ENCODE measurements around the gene CARS2. TPM values are rescaled to one million over a fixed set of nuclear protein-coding genes. Genes with fewer than 3 reads are reported as not detected.

The CARS2 gene
- total RNA-seq, 1 experiment from 2014 or later = 24.8 TPM

GRCh38 chr13:110665491-110666254 lies 40.2 kb downstream of the CARS2 start:
- CTCF ChIA-PET = no interaction called here
- H3K27ac Mint-ChIP-seq (ENCODE audit: unreplicated experiment) = no peak overlapping the region

DNA sequence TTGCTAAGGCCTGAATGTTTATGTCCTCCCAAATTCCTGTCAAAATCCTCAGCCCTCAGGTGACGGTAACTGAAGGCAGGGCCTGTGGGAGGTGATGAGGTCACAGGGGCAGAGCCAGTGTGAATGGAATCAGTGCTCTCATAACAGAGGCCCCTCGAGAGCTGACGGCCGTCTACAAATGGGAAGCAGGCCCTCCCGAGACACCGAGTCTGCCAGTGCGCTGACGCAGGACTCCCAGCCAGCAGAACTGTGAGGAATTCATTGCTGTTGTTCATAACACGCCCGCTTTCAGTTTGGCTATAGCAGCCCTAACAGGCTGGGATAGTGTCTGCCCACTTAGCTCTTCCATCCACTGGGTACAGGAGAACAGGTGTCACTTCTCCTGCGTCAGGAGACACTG lies 41.2 kb downstream of the CARS2 start:
- Mint-ChIP-seq H3K4me3 (ENCODE audit: low read depth, unreplicated experiment) (no peak overlapping the region), H3K4me1 (ENCODE audit: low read depth, unreplicated experiment) (no peaks in the 10 kb centered on the region), H3K27ac (ENCODE audit: unreplicated experiment) (no peak overlapping the region), H3K36me3 (ENCODE audit: insufficient read depth, unreplicated experiment) (peaks cover 9% of the 10 kb centered on the region), H3K27me3 (ENCODE audit: unreplicated experiment) (no peaks in the 10 kb centered on the region), H3K9me3 (ENCODE audit: low read depth, unreplicated experiment) (no peaks in the 10 kb centered on the region)
- no peak for DNase-seq
- TF ChIP-seq, protein P1, sequence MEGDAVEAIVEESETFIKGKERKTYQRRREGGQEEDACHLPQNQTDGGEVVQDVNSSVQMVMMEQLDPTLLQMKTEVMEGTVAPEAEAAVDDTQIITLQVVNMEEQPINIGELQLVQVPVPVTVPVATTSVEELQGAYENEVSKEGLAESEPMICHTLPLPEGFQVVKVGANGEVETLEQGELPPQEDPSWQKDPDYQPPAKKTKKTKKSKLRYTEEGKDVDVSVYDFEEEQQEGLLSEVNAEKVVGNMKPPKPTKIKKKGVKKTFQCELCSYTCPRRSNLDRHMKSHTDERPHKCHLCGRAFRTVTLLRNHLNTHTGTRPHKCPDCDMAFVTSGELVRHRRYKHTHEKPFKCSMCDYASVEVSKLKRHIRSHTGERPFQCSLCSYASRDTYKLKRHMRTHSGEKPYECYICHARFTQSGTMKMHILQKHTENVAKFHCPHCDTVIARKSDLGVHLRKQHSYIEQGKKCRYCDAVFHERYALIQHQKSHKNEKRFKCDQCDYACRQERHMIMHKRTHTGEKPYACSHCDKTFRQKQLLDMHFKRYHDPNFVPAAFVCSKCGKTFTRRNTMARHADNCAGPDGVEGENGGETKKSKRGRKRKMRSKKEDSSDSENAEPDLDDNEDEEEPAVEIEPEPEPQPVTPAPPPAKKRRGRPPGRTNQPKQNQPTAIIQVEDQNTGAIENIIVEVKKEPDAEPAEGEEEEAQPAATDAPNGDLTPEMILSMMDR (IDR thresholded peaks at IDR 0.05; ENCODE audit: unreplicated experiment) = no peak
- CTCF ChIA-PET = no interaction called here
- BruUV-seq (replicated peaks) = no TSS peak
- intact Hi-C loops (cut with micrococcal nuclease; ENCODE audit: unreplicated experiment) = no loop called here

More at GRCh38 chr13:110665491-110666254, 40.2 kb downstream of the CARS2 start:
- intact Hi-C loops (cut with micrococcal nuclease; ENCODE audit: unreplicated experiment) = no loop called here
- no peaks in the 10 kb centered on the region for H3K27me3 Mint-ChIP-seq (ENCODE audit: unreplicated experiment)
- H3K4me1 Mint-ChIP-seq (ENCODE audit: low read depth, unreplicated experiment) = no peaks in the 10 kb centered on the region
- H3K9me3 Mint-ChIP-seq (ENCODE audit: low read depth, unreplicated experiment) = no peaks in the 10 kb centered on the region
- no peak overlapping the region for H3K4me3 Mint-ChIP-seq (ENCODE audit: low read depth, unreplicated experiment)
- DNase-seq = no peak
- no TSS peak for BruUV-seq (replicated peaks)
- TF ChIP-seq, protein P1 (IDR thresholded peaks at IDR 0.05; ENCODE audit: unreplicated experiment) = no peak
- peaks cover 9% of the 10 kb centered on the region for H3K36me3 Mint-ChIP-seq (ENCODE audit: insufficient read depth, unreplicated experiment)

GRCh38 chr13:110664041-110664440 lies 41.9 kb downstream of the CARS2 start:
- Mint-ChIP-seq H3K4me3 (ENCODE audit: low read depth, unreplicated experiment) (no peak overlapping the region), H3K9me3 (ENCODE audit: low read depth, unreplicated experiment) (no peaks in the 10 kb centered on the region), H3K27ac (ENCODE audit: unreplicated experiment) (no peak overlapping the region), H3K36me3 (ENCODE audit: insufficient read depth, unreplicated experiment) (peaks cover 9% of the 10 kb centered on the region), H3K4me1 (ENCODE audit: low read depth, unreplicated experiment) (no peaks in the 10 kb centered on the region), H3K27me3 (ENCODE audit: unreplicated experiment) (no peaks in the 10 kb centered on the region)
- TF ChIP-seq, protein P1 (IDR thresholded peaks at IDR 0.05; ENCODE audit: unreplicated experiment) = no peak
- intact Hi-C loops (cut with micrococcal nuclease; ENCODE audit: unreplicated experiment) = no loop called here
- no peak for DNase-seq
- CTCF ChIA-PET = no interaction called here
- BruUV-seq (replicated peaks) = no TSS peak

- no peak for DNase-seq
- no peaks in the 10 kb centered on the region for H3K4me1 Mint-ChIP-seq (ENCODE audit: low read depth, unreplicated experiment)
- no peaks in the 10 kb centered on the region for H3K27me3 Mint-ChIP-seq (ENCODE audit: unreplicated experiment)
- intact Hi-C loops (cut with micrococcal nuclease; ENCODE audit: unreplicated experiment) = no loop called here
- CTCF ChIA-PET = no interaction called here
- H3K27ac Mint-ChIP-seq (ENCODE audit: unreplicated experiment) = no peak overlapping the region
- no peak overlapping the region for H3K4me3 Mint-ChIP-seq (ENCODE audit: low read depth, unreplicated experiment)
- H3K36me3 Mint-ChIP-seq (ENCODE audit: insufficient read depth, unreplicated experiment) = peaks cover 9% of the 10 kb centered on the region
- BruUV-seq (replicated peaks) = no TSS peak
- TF ChIP-seq, protein P1 (IDR thresholded peaks at IDR 0.05; ENCODE audit: unreplicated experiment) = no peak
- no peaks in the 10 kb centered on the region for H3K9me3 Mint-ChIP-seq (ENCODE audit: low read depth, unreplicated experiment)
Observed at GRCh38 chr13:110663491-110663890, 42.4 kb downstream of the CARS2 start.

Data from Calu3 (cell line).